Neural progenitor cell (in vitro differentiated cells): Measurements from ENCODE around the gene NOS1AP. TPM values are rescaled to one million over a fixed set of nuclear protein-coding genes. Genes with fewer than 3 reads are reported as not detected.

Source experiments
- DNase-seq: peaks from one replicate; pipeline ENCODE4 v3.0.0-alpha.2; 2016; ENCODE audit warnings: low spot score
- H2AFZ ChIP-seq: fragments of 200-600 bp; sonication (generic); replicated peaks from 2 replicates; pipeline ENCODE4 v1.6.1; 2016; ENCODE audit warnings: antibody characterized with exemption
- H3F3A ChIP-seq: fragments of 200-600 bp; sonication (generic); 2 replicates; pipeline ENCODE4 v1.6.1; 2016; ENCODE audit warnings: antibody characterized with exemption, low read depth
- H3K27ac ChIP-seq: fragments of 200-600 bp; sonication (generic); 2 replicates; pipeline ENCODE4 v1.5.1; 2016; ENCODE audit warnings: mild to moderate bottlenecking
- H3K27me3 ChIP-seq: fragments of 200-600 bp; sonication (generic); 2 replicates; pipeline ENCODE4 v1.6.1; 2016; ENCODE audit warnings: mild to moderate bottlenecking, moderate library complexity
- H3K36me3 ChIP-seq: fragments of 200-600 bp; sonication (generic); 2 replicates; pipeline ENCODE4 v1.5.1; 2016
- H3K4me1 ChIP-seq: fragments of 200-600 bp; sonication (generic); 2 replicates; pipeline ENCODE4 v1.6.1; 2016; ENCODE audit warnings: mixed run types
- H3K4me2 ChIP-seq: fragments of 200-600 bp; sonication (generic); 2 replicates; pipeline ENCODE4 v1.6.1; 2016
- H3K4me3 ChIP-seq: fragments of 200-600 bp; sonication (generic); 2 replicates; pipeline ENCODE4 v1.5.1; 2016
- H3K79me2 ChIP-seq: fragments of 200-600 bp; sonication (generic); 2 replicates; pipeline ENCODE4 v1.6.1; 2016; ENCODE audit warnings: low read depth
- H3K9ac ChIP-seq: fragments of 200-600 bp; sonication (generic); 2 replicates; pipeline ENCODE4 v1.6.1; 2016
- H3K9me3 ChIP-seq: fragments of 200-600 bp; sonication (generic); 2 replicates; pipeline ENCODE4 v1.5.1; 2016; ENCODE audit warnings: low read depth
- H4K20me1 ChIP-seq: fragments of 200-600 bp; sonication (generic); 2 replicates; pipeline ENCODE4 v1.6.1; 2016; ENCODE audit warnings: low read depth
- H3K27ac Mint-ChIP-seq: 3 replicates; pipeline ENCODE4 v1.8.0; 2021; ENCODE audit warnings: mixed read lengths
- H3K27me3 Mint-ChIP-seq: 2 replicates; pipeline ENCODE4 v1.8.0; 2022; ENCODE audit warnings: low read depth, mild to moderate bottlenecking, inconsistent platforms, moderate library complexity, mixed read lengths; ENCODE audit not compliant: insufficient read depth
- H3K36me3 Mint-ChIP-seq: 3 replicates; pipeline ENCODE4 v1.8.0; 2021; ENCODE audit warnings: mixed read lengths
- H3K4me1 Mint-ChIP-seq: 3 replicates; pipeline ENCODE4 v1.8.0; 2021; ENCODE audit warnings: mixed read lengths
- H3K4me3 Mint-ChIP-seq: 3 replicates; pipeline ENCODE4 v1.8.0; 2021; ENCODE audit warnings: mild to moderate bottlenecking, moderate library complexity, mixed read lengths
- H3K9me3 Mint-ChIP-seq: 3 replicates; pipeline ENCODE4 v1.8.0; 2020; ENCODE audit warnings: mixed read lengths
- EZH2 ChIP-seq: fragments of 200-600 bp; sonication (generic); IDR thresholded peaks from 2 replicates; pipeline ENCODE4 v1.6.1; 2017; ENCODE audit warnings: antibody characterized with exemption, mild to moderate bottlenecking, moderate library complexity
- EZH2phosphoT487 ChIP-seq: fragments of 200-600 bp; sonication (generic); IDR thresholded peaks from 2 replicates; pipeline ENCODE4 v1.6.1; 2017; ENCODE audit warnings: antibody characterized with exemption
- total RNA-seq: library from RNA; depleted of rRNA; stranded (reverse); fragments of >200 nt; gene quantifications from 2 replicates; pipeline ENCODE4 v1.2.3, GENCODE V29; 2015; ENCODE audit warnings: low replicate concordance
- TF ChIP-seq, protein P1 (sequence below): fragments of 200-600 bp; sonication (generic); IDR thresholded peaks from 2 replicates; pipeline ENCODE4 v1.5.1; 2017; ENCODE audit warnings: antibody characterized with exemption, mild to moderate bottlenecking

NOS1AP gene
- total RNA-seq, 1 donor from 2014 or later, result 2.4 TPM

DNA sequence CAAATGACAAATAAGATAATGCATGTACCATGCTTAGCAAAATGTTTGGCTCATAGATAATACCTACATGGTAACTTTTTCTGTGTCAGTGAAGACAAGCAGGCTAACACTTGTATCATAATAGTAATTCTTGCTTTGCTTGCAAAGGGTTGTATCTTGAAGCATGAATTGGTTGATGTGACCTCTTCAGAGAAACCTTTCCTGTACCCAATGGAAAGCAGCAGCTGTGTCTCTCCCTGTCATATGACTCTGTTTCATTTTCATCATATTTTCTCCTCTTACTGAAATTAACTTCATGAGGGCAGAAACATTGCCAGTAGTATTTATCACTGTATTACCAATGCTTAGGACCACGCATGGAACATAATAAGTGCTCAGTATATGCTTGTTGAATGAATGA is 338.0 kb downstream of the NOS1AP start:
- Histone ChIP-seq H3K27ac (no peak overlapping the region), H2AFZ (no peak overlapping the region), H3K79me2 (no peaks in the 10 kb centered on the region), H3K36me3 (no peaks in the 10 kb centered on the region), H3K9ac (no peak overlapping the region), H3K4me1 (no peaks in the 10 kb centered on the region), H3F3A (no peaks in the 10 kb centered on the region), H4K20me1 (no peaks in the 10 kb centered on the region), H3K4me2 (no peak overlapping the region), H3K4me3 (no peak overlapping the region), H3K9me3 (no peaks in the 10 kb centered on the region), H3K27me3 (no peaks in the 10 kb centered on the region)
- Mint-ChIP-seq H3K27ac (no peak overlapping the region), H3K36me3 (peaks cover 1% of the 10 kb centered on the region), H3K27me3 (peaks cover 4% of the 10 kb centered on the region), H3K4me1 (peaks cover 18% of the 10 kb centered on the region), H3K9me3 (peaks cover 1% of the 10 kb centered on the region), H3K4me3 (no peak overlapping the region)
- DNase-seq, result no peak
- TF ChIP-seq EZH2 (no peak), EZH2phosphoT487 (no peak)
- TF ChIP-seq, protein P1, sequence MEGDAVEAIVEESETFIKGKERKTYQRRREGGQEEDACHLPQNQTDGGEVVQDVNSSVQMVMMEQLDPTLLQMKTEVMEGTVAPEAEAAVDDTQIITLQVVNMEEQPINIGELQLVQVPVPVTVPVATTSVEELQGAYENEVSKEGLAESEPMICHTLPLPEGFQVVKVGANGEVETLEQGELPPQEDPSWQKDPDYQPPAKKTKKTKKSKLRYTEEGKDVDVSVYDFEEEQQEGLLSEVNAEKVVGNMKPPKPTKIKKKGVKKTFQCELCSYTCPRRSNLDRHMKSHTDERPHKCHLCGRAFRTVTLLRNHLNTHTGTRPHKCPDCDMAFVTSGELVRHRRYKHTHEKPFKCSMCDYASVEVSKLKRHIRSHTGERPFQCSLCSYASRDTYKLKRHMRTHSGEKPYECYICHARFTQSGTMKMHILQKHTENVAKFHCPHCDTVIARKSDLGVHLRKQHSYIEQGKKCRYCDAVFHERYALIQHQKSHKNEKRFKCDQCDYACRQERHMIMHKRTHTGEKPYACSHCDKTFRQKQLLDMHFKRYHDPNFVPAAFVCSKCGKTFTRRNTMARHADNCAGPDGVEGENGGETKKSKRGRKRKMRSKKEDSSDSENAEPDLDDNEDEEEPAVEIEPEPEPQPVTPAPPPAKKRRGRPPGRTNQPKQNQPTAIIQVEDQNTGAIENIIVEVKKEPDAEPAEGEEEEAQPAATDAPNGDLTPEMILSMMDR, result no peak

DNA sequence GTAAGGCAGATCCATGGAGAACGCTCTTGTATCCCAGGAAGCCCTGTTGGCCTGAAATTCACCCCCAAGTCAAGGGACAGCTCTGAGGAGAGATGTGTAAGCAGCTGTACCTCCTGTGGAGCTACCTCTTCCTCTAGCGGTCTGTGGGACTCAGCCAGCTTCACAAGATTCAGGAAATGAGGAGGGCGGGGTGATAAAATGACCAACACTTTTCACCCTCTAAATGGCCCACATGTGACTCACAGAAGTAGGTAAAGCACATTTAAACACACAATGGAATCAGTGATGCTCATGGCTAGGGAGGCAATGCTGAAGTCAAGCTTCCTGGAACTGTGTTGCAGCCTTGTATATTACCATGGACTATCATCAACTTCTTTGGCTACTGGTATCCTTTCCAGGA is 342.5 kb downstream of the NOS1AP start, which contains the start of gene SH2D1B:
SH2D1B (minus strand) TSS at position 135 of the 400 bp plus-strand sequence; CDS start at position 15, 120 bp downstream.
- Histone ChIP-seq H2AFZ (no peak within 1 kb of the TSS), H3K27ac (no peak within 1 kb of the TSS), H3K4me3 (no peak within 1 kb of the TSS), H3K79me2 (no peaks in the 10 kb centered on the region), H3K4me2 (no peak within 1 kb of the TSS), H3F3A (no peaks in the 10 kb centered on the region), H4K20me1 (no peaks in the 10 kb centered on the region), H3K36me3 (no peaks in the 10 kb centered on the region), H3K9me3 (no peaks in the 10 kb centered on the region), H3K9ac (no peak within 1 kb of the TSS), H3K4me1 (no peaks in the 10 kb centered on the region), H3K27me3 (no peaks in the 10 kb centered on the region)
- TF ChIP-seq, protein P1, result no peak
- TF ChIP-seq EZH2phosphoT487, result no peak
- TF ChIP-seq EZH2, result no peak
- peaks cover 7% of the 10 kb centered on the region for H3K9me3 Mint-ChIP-seq
- H3K27me3 Mint-ChIP-seq, result peaks cover 4% of the 10 kb centered on the region
- peaks cover 4% of the 10 kb centered on the region for H3K4me1 Mint-ChIP-seq
- H3K27ac Mint-ChIP-seq, result no peak within 1 kb of the TSS
- no peaks in the 10 kb centered on the region for H3K36me3 Mint-ChIP-seq
- no peak for DNase-seq
- no peak within 1 kb of the TSS for H3K4me3 Mint-ChIP-seq

DNA sequence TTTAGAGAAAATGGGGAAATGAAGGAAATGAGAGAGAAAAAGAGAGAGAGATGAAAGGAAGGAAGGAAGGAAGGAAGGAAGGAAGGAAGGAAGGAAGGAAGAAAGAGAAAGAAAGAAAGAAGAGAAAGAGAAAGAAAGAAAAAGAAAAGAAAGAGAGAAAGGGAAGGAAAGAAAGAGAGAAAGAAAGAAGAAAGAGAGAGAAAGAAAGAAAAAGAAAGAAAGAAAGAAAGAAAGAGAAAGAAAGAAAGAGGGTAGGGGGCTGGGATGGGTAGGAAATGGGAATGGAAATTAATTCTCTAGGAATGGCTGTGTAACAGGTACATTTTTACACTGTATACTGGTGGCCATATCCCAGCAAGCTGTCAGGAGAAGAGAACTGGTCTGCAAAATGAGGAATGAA is 346.7 kb downstream of the NOS1AP start:
- Mint-ChIP-seq H3K27ac (no peak overlapping the region), H3K4me3 (no peak overlapping the region), H3K36me3 (no peaks in the 10 kb centered on the region), H3K27me3 (peaks cover 4% of the 10 kb centered on the region), H3K4me1 (peaks cover 11% of the 10 kb centered on the region), H3K9me3 (peaks cover 7% of the 10 kb centered on the region)
- Histone ChIP-seq H3K27ac (no peak overlapping the region), H3K4me3 (no peak overlapping the region), H3K36me3 (no peaks in the 10 kb centered on the region), H3K4me2 (no peak overlapping the region), H3K79me2 (no peaks in the 10 kb centered on the region), H2AFZ (no peak overlapping the region), H3K27me3 (no peaks in the 10 kb centered on the region), H3K9me3 (no peaks in the 10 kb centered on the region), H3F3A (no peaks in the 10 kb centered on the region), H3K9ac (no peak overlapping the region), H4K20me1 (no peaks in the 10 kb centered on the region), H3K4me1 (no peaks in the 10 kb centered on the region)
- no peak for TF ChIP-seq EZH2phosphoT487
- DNase-seq, result no peak

DNA sequence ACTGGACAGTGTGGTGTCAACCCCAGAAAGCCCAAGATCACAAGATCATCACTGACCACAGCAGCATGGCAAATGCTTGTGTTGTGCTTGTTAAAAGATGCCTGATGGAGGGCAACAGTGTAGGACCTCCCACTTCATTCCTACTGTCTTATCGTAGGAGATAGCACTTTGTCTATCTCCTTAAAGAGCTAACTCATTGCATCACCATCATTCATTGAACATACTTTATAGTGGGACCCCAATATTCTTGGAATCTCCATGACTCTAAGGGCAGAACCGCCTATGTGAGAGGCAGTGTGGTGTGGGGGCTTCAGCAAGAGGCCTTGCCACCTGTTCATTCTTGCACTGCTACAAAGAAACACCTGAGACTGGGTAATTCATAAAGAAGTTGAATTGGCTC is 347.4 kb downstream of the NOS1AP start:
- no peaks in the 10 kb centered on the region for H3K79me2 ChIP-seq
- no peaks in the 10 kb centered on the region for H3K36me3 ChIP-seq
- no peaks in the 10 kb centered on the region for H4K20me1 ChIP-seq
- H3K4me2 ChIP-seq, result no peak overlapping the region
- Mint-ChIP-seq H3K27me3 (peaks cover 4% of the 10 kb centered on the region), H3K36me3 (no peaks in the 10 kb centered on the region), H3K4me3 (no peak overlapping the region), H3K4me1 (peaks cover 11% of the 10 kb centered on the region), H3K9me3 (peaks cover 7% of the 10 kb centered on the region), H3K27ac (no peak overlapping the region)
- no peaks in the 10 kb centered on the region for H3K4me1 ChIP-seq
- no peaks in the 10 kb centered on the region for H3K27me3 ChIP-seq
- no peaks in the 10 kb centered on the region for H3K9me3 ChIP-seq
- no peak overlapping the region for H3K27ac ChIP-seq
- H3K9ac ChIP-seq, result no peak overlapping the region
- no peak overlapping the region for H3K4me3 ChIP-seq
- DNase-seq, result no peak
- no peaks in the 10 kb centered on the region for H3F3A ChIP-seq
- H2AFZ ChIP-seq, result no peak overlapping the region
- TF ChIP-seq EZH2 (no peak), EZH2phosphoT487 (no peak)
- TF ChIP-seq, protein P1, result no peak
